ENCODE results near the gene TRAP1.

Gene TRAP1

DNA sequence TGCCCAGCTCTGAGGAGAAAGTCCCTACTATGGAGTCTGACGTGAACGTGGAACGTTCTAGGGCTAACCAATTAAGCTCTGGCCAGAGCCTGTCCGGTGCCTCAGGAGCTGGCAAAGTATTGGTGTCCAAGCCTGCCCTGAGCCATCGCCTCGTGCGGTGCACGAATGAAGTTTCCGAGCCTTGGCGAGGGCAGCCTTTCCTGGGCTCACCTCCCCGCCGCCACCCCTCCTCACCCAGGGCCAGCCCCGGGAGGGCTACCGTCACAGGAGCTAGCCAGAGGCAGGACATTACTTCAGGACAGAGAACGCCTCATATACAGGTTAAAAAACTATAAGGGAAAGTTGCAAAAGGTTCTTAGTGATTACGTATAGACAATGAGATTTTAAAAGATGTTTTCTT, 23.6 kb upstream of the TRAP1 start:
- no peaks in the 10 kb centered on the region for H3K4me1 ChIP-seq (ENCODE audit: low read length)
- H3K36me3 ChIP-seq (replicated peaks; ENCODE audit: low read depth, low read length): peaks cover 22% of the 10 kb centered on the region
- no peak overlapping the region for H3K9ac ChIP-seq (ENCODE audit: low read length)
- H3K79me2 ChIP-seq (ENCODE audit: low read length): no peaks in the 10 kb centered on the region
- H3K27me3 ChIP-seq (ENCODE audit: low read depth, low read length): no peaks in the 10 kb centered on the region
- no peaks in the 10 kb centered on the region for H3K9me3 ChIP-seq (ENCODE audit: insufficient read depth, low read length)
- no peak overlapping the region for H3K4me3 ChIP-seq (ENCODE audit: low read length)
- TF ChIP-seq, protein P1, sequence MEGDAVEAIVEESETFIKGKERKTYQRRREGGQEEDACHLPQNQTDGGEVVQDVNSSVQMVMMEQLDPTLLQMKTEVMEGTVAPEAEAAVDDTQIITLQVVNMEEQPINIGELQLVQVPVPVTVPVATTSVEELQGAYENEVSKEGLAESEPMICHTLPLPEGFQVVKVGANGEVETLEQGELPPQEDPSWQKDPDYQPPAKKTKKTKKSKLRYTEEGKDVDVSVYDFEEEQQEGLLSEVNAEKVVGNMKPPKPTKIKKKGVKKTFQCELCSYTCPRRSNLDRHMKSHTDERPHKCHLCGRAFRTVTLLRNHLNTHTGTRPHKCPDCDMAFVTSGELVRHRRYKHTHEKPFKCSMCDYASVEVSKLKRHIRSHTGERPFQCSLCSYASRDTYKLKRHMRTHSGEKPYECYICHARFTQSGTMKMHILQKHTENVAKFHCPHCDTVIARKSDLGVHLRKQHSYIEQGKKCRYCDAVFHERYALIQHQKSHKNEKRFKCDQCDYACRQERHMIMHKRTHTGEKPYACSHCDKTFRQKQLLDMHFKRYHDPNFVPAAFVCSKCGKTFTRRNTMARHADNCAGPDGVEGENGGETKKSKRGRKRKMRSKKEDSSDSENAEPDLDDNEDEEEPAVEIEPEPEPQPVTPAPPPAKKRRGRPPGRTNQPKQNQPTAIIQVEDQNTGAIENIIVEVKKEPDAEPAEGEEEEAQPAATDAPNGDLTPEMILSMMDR (IDR thresholded peaks at IDR 0.05; ENCODE audit: low read depth, low read length): no peak
- TF ChIP-seq EZH2phosphoT487 (IDR thresholded peaks at IDR 0.05; ENCODE audit: low read depth): no peak
- no peak overlapping the region for H2AFZ ChIP-seq (ENCODE audit: low read depth, low read length)
- H4K20me1 ChIP-seq (ENCODE audit: insufficient read depth, low read length): no peaks in the 10 kb centered on the region
- H3K4me2 ChIP-seq (ENCODE audit: low read length): no peak overlapping the region
- no peak overlapping the region for H3K27ac ChIP-seq (ENCODE audit: low read length)

DNA sequence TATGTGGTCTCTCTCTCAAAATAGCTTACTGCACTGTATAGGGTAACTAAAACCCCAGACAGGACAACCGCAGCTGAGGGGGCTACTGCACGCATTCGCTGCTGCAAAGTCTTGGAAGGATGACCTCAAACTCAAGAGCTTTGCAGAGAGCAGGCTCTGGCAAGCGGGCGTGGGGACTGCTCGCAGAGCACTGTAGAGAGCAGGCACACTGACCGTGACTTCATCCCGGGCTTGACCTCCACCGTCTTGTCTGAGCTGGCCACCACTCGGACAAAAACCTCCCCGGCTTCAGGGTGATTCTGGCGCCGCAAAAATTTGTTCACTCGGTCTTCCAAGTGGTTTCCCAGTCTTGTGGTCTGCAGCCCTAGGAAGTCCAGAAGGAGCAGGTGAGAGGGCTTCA, 22.9 kb upstream of the TRAP1 start:
- Histone ChIP-seq H3K4me3 (ENCODE audit: low read length) (no peak overlapping the region), H3K79me2 (ENCODE audit: low read length) (no peaks in the 10 kb centered on the region), H3K9me3 (ENCODE audit: insufficient read depth, low read length) (no peaks in the 10 kb centered on the region), H3K4me2 (ENCODE audit: low read length) (no peak overlapping the region), H3K36me3 (replicated peaks; ENCODE audit: low read depth, low read length) (peaks cover 27% of the 10 kb centered on the region), H3K9ac (ENCODE audit: low read length) (no peak overlapping the region), H3K27me3 (ENCODE audit: low read depth, low read length) (no peaks in the 10 kb centered on the region), H3K4me1 (ENCODE audit: low read length) (no peaks in the 10 kb centered on the region), H2AFZ (ENCODE audit: low read depth, low read length) (no peak overlapping the region), H4K20me1 (ENCODE audit: insufficient read depth, low read length) (no peaks in the 10 kb centered on the region), H3K27ac (ENCODE audit: low read length) (no peak overlapping the region)
- TF ChIP-seq, protein P1 (IDR thresholded peaks at IDR 0.05; ENCODE audit: low read depth, low read length): no peak
- no peak for TF ChIP-seq EZH2phosphoT487 (IDR thresholded peaks at IDR 0.05; ENCODE audit: low read depth)

DNA sequence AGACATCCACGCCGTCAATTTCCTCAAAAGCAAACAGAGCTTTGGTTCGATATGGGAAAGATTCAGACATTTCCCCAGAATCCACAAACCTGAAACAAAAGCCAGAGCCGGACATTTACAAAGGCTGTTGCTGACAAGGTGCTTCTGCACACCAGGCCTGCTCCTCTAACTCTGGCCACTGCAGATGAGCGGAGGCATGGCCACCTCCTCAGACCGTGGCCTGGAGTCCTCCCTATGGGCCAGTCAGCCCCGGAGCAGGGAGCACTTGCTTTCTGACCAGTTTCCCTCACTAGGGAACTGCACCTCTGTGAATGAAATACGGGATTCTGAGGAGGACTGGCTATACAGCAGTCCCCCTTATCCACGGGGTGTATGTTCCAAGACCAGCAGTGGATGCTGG, 22.3 kb upstream of the TRAP1 start:
- Histone ChIP-seq H3K4me1 (ENCODE audit: low read length) (no peaks in the 10 kb centered on the region), H3K79me2 (ENCODE audit: low read length) (no peaks in the 10 kb centered on the region), H3K9me3 (ENCODE audit: insufficient read depth, low read length) (no peaks in the 10 kb centered on the region), H3K4me2 (ENCODE audit: low read length) (no peak overlapping the region), H3K4me3 (ENCODE audit: low read length) (no peak overlapping the region), H2AFZ (ENCODE audit: low read depth, low read length) (no peak overlapping the region), H3K9ac (ENCODE audit: low read length) (no peak overlapping the region), H4K20me1 (ENCODE audit: insufficient read depth, low read length) (no peaks in the 10 kb centered on the region), H3K27me3 (ENCODE audit: low read depth, low read length) (no peaks in the 10 kb centered on the region), H3K36me3 (replicated peaks; ENCODE audit: low read depth, low read length) (peaks cover 30% of the 10 kb centered on the region), H3K27ac (ENCODE audit: low read length) (no peak overlapping the region)
- TF ChIP-seq, protein P1 (IDR thresholded peaks at IDR 0.05; ENCODE audit: low read depth, low read length): no peak
- no peak for TF ChIP-seq EZH2phosphoT487 (IDR thresholded peaks at IDR 0.05; ENCODE audit: low read depth)

DNA sequence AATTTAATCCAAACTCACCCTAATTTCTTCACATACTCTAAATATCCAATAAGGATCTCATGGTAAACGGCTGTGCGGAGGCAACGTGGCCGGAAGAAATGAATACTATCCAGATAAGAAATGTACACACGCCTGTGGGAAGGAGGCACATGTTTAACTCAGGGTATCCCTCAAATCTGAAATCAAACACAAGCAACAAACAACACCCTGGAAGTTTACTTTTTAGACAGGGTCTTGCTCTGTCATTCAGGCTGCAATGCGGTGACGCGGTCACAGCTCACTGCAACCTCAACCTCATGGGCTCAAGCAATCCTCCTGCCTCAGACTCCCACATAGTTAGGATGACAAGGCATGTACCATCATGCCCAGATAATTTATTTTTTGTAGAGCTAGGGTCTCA, 21.2 kb upstream of the TRAP1 start:
- no peak overlapping the region for H2AFZ ChIP-seq (ENCODE audit: low read depth, low read length)
- H3K4me2 ChIP-seq (ENCODE audit: low read length): no peak overlapping the region
- H3K9me3 ChIP-seq (ENCODE audit: insufficient read depth, low read length): no peaks in the 10 kb centered on the region
- H3K27ac ChIP-seq (ENCODE audit: low read length): no peak overlapping the region
- H3K9ac ChIP-seq (ENCODE audit: low read length): no peak overlapping the region
- no peaks in the 10 kb centered on the region for H3K27me3 ChIP-seq (ENCODE audit: low read depth, low read length)
- H3K79me2 ChIP-seq (ENCODE audit: low read length): no peaks in the 10 kb centered on the region
- TF ChIP-seq, protein P1 (IDR thresholded peaks at IDR 0.05; ENCODE audit: low read depth, low read length): no peak
- no peak for TF ChIP-seq EZH2phosphoT487 (IDR thresholded peaks at IDR 0.05; ENCODE audit: low read depth)
- no peaks in the 10 kb centered on the region for H4K20me1 ChIP-seq (ENCODE audit: insufficient read depth, low read length)
- H3K4me1 ChIP-seq (ENCODE audit: low read length): no peaks in the 10 kb centered on the region
- no peak overlapping the region for H3K4me3 ChIP-seq (ENCODE audit: low read length)
- H3K36me3 ChIP-seq (replicated peaks; ENCODE audit: low read depth, low read length): peaks cover 31% of the 10 kb centered on the region
